Measurements from ENCODE around the gene GMDS. TPM values are rescaled to one million over a fixed set of nuclear protein-coding genes. Genes with fewer than 3 reads are reported as not detected.

Gene GMDS
- total and polyA plus RNA-seq, 4 donors = 7.3 to 28.3 (median 16.1) TPM

- no peak for ATAC-seq (ENCODE audit: insufficient read depth, low FRiP score)
Measured at GRCh38 chr6:1598886-1599285, 646.5 kb downstream of the GMDS start.

GRCh38 chr6:1598433-1598832 is 647.0 kb downstream of the GMDS start:
- H3K4me1 ChIP-seq (ENCODE audit: control insufficient read depth in 5 of 5, insufficient read depth in 5 of 5, low read length in 5 of 5) = peaks cover 0 to 14% (median 6%) of the 10 kb centered on the region in 5 donors
- no peak overlapping the region for H3K9ac ChIP-seq (ENCODE audit: insufficient read depth in 1 of 2, low read length in 2 of 2)
- ATAC-seq (ENCODE audit: insufficient read depth, low FRiP score) = no peak
- 87 to 90% methylated on average over 10 of the region's 10 CpGs for WGBS, 2 donors
- H3K4me3 ChIP-seq = no peak overlapping the region
- no peak for DNase-seq
- no peak overlapping the region for H3K27ac ChIP-seq (ENCODE audit: low read depth in 1 of 2, low read length in 1 of 2)
- no peaks in the 10 kb centered on the region for H3K36me3 ChIP-seq (ENCODE audit: control insufficient read depth in 4 of 4, insufficient read depth in 4 of 4, low read length in 4 of 4)
- peaks cover 10 to 77% (median 76%) of the 10 kb centered on the region in 3 donors for H3K27me3 ChIP-seq (ENCODE audit: control insufficient read depth in 3 of 3, insufficient read depth in 3 of 3, low read length in 2 of 3)
- no peak for TF ChIP-seq CTCF (IDR thresholded peaks at IDR 0.05; ENCODE audit: control extremely low read depth, extremely low read depth)
- no peaks in the 10 kb centered on the region for H3K9me3 ChIP-seq (ENCODE audit: control insufficient read depth in 4 of 4, insufficient read depth in 3 of 4, low read length in 3 of 4)

More at GRCh38 chr6:1598886-1599285, 646.5 kb downstream of the GMDS start:
- no peaks in the 10 kb centered on the region for H3K9me3 ChIP-seq (ENCODE audit: control insufficient read depth in 4 of 4, insufficient read depth in 3 of 4, low read length in 3 of 4)
- TF ChIP-seq CTCF (IDR thresholded peaks at IDR 0.05; ENCODE audit: control extremely low read depth, extremely low read depth) = no peak
- 87 to 92% methylated on average over 24 of the region's 24 CpGs for WGBS, 2 donors
- no peaks in the 10 kb centered on the region for H3K36me3 ChIP-seq (ENCODE audit: control insufficient read depth in 4 of 4, insufficient read depth in 4 of 4, low read length in 4 of 4)
- no peak overlapping the region for H3K27ac ChIP-seq (ENCODE audit: low read depth in 1 of 2, low read length in 1 of 2)
- no peak for DNase-seq
- peaks cover 0 to 17% (median 6%) of the 10 kb centered on the region in 5 donors for H3K4me1 ChIP-seq (ENCODE audit: control insufficient read depth in 5 of 5, insufficient read depth in 5 of 5, low read length in 5 of 5)
- no peak overlapping the region for H3K9ac ChIP-seq (ENCODE audit: insufficient read depth in 1 of 2, low read length in 2 of 2)
- peaks cover 11 to 79% (median 77%) of the 10 kb centered on the region in 3 donors for H3K27me3 ChIP-seq (ENCODE audit: control insufficient read depth in 3 of 3, insufficient read depth in 3 of 3, low read length in 2 of 3)
- H3K4me3 ChIP-seq = no peak overlapping the region

DNA sequence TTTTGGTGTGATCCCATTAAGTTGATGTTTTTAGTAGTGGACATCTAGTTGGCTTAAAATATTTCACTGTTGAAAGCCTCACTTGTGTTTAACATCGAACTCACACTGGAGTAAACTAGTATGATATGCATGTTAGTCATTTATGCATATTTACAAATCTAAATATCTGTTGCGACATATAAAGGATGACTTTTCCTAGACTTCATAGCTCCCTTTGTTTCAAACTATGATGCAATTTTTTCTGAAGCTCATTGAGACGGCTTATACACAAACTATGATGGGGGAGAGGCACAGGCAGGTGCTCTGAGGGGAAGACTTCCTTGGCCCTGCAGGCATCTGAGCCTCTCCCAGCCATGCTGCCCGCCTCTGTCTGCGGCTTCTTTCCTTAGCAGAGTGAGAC is 647.5 kb downstream of the GMDS start:
- ATAC-seq (ENCODE audit: insufficient read depth, low FRiP score) = no peak
- H3K9me3 ChIP-seq (ENCODE audit: control insufficient read depth in 4 of 4, insufficient read depth in 3 of 4, low read length in 3 of 4) = no peaks in the 10 kb centered on the region

More for the DNA sequence above, 647.5 kb downstream of the GMDS start:
- 78 to 79% methylated on average over 5 of the region's 5 CpGs for WGBS, 2 donors
- TF ChIP-seq CTCF (IDR thresholded peaks at IDR 0.05; ENCODE audit: control extremely low read depth, extremely low read depth) = no peak
- Histone ChIP-seq H3K36me3 (ENCODE audit: control insufficient read depth in 4 of 4, insufficient read depth in 4 of 4, low read length in 4 of 4) (no peaks in the 10 kb centered on the region), H3K9ac (ENCODE audit: insufficient read depth in 1 of 2, low read length in 2 of 2) (no peak overlapping the region), H3K27me3 (ENCODE audit: control insufficient read depth in 3 of 3, insufficient read depth in 3 of 3, low read length in 2 of 3) (peaks cover 10 to 74% (median 73%) of the 10 kb centered on the region in 3 donors), H3K4me1 (ENCODE audit: control insufficient read depth in 5 of 5, insufficient read depth in 5 of 5, low read length in 5 of 5) (peaks cover 0 to 14% (median 6%) of the 10 kb centered on the region in 5 donors), H3K4me3 (no peak overlapping the region), H3K27ac (ENCODE audit: low read depth in 1 of 2, low read length in 1 of 2) (no peak overlapping the region)
- peak in 1 of 3 donors; percentile 29 for DNase-seq

Measured in lung (tissue), 12 donors.